ENCODE measurements around the gene MIA3.
"Not testable (repeated sequence)": the region's sequence is repeated elsewhere in the genome, so short reads cannot be mapped to it uniquely, and the experiment has no call there.

The MIA3 gene

DNA sequence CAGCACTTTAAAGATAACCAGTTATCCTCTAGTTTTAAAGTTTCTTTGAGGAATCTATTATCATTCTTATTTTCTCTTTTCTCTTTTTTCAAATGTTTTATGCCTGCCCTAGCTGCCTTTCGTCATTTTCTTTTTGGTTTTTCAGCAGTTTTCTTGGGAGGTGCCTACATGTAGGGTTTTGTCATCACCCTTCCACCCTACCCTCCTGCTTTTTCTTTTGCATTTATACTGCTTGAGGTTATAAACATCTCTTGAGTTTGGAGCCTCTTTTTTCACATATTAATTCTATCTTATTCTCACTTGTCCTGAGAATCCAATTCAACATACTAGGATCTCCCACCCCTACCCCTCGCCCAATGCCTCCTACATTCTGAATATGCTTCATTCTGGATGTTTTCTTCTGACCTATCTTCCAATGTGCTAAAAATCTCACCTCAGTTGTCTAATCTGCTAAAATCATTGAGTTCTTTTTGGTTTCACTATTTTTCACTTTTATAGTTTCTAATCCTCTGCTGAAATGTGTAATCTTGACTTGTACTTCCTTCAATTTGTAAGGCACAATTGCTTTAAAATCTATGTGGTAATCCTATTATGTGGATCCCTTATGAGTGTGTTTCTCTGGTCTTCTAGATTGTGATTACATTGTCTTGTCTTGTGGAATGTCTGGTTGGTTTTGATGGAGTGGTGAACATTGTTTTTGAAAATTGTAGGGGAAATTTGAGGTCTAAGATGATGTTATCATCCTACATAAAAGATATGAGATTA, 38.7 kb downstream of the MIA3 start:
- DNase-seq (ENCODE audit: low read depth in 1 of 2, low spot score in 1 of 2), result no peak

- no peak for DNase-seq (ENCODE audit: low read depth in 1 of 2, low spot score in 1 of 2)
These were observed 40.0 kb downstream of the MIA3 start for GRCh38 chr1:222657899-222658298.

GRCh38 chr1:222663431-222663934, 45.6 kb downstream of the MIA3 start:
- no peak for DNase-seq (ENCODE audit: low read depth in 1 of 2, low spot score in 1 of 2)

DNA sequence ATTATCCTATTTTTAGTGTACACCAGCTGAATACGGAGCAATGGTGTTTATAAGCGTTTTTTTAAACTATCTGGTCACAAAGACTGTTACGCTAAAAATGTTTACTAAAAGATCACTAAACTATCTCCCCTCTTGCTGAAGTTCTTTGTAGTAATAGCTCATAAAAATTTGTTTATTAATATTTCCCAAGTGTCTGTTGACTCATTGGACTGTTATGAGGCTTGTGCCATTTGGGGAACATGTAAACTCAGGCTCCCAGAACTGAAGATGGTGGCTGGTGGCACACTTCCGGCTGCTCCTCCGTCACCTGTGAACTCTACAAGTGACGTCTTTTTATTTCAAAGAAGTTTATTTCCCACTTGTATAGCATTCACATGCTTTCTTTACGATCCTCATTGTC, 48.1 kb downstream of the MIA3 start:
- no peak for DNase-seq (ENCODE audit: low read depth in 1 of 2, low spot score in 1 of 2)

- not testable (repeated sequence) for DNase-seq (ENCODE audit: low read depth in 1 of 2, low spot score in 1 of 2)
These were observed 50.3 kb downstream of the MIA3 start for GRCh38 chr1:222668184-222668583.

DNA sequence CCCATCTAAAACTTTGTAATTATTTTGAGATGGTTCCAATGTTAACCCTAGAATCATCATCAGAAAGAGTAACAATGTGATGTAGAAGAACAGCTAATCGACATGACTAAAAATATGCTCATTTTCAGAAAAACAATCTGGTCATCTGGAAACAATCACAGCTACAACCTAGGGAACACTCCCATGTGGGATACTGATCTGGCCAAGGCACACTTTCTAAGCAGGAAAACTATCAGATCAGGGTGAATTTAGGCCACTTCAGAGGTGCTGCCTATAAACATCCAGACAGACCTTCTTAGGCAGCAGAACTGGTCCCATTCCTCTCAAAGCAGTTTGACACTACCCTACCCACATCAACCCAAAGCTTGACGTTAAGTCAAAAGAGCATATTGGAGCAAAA, 51.2 kb downstream of the MIA3 start:
- not testable (repeated sequence) for DNase-seq (ENCODE audit: low read depth in 1 of 2, low spot score in 1 of 2)

- DNase-seq (ENCODE audit: low read depth in 1 of 2, low spot score in 1 of 2), result no peak
These were observed 52.2 kb downstream of the MIA3 start for GRCh38 chr1:222670110-222670509.

DNA sequence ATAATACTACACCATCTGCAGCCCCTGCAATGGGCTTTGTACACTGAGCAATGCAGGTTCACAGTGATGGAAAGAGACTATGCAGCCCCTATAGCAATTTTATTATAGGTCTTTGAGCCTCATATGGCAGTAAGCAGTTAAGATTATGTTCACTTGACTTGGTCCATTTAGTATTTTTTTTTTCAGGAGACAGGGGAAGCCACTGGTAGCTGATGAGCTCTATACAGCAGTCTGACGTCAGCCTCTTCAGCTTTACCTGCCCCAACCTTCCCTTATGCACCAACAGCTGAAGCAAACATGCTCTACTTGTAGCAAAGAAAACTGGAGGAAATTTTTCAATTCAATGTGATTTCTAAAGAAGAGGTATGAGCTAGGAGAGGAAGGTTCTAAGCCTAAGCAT, 62.2 kb downstream of the MIA3 start:
- no peak for DNase-seq (ENCODE audit: low read depth in 1 of 2, low spot score in 1 of 2)

DNA sequence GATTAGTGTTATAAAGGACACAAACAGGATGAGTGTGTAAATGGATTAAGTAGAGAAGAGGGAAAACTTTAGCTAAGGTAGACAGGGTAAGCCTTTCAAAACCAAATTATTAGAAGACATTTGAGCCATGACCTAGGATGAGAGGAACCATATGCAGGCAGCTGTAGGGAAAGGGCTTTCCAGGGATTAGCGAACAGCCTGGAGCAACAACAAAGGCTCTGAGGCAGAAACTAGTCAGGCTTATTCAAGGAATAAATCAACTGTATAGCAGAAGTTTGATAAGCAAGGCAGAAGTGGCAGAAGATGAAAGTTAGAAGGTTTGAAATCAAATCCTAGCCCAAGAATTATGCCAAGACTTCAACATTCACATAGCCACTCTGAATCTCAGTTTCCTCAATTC, 73.1 kb downstream of the MIA3 start:
- DNase-seq (ENCODE audit: low read depth in 1 of 2, low spot score in 1 of 2), result no peak

- no peak for DNase-seq (ENCODE audit: low read depth in 1 of 2, low spot score in 1 of 2)
These were observed 77.0 kb downstream of the MIA3 start for GRCh38 chr1:222694927-222695326.

DNA sequence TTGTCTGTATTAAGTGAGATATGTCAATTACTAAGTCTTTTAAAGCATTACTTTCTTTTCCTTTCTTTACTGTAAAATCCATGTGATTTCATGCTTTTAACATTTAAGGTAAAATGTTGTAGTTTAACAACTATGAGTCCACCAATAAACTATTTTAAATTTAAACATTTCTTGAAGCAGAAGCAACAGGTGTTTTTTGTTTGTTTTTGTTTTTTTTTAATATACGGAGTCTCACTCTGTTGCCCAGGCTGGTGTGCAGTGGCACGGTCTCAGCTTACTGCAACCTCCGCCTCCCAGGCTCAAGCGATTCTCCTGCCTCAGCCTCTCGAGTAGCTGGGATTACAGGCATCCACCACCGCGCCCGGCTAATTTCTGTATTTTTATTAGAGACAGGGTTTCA, 78.8 kb downstream of the MIA3 start:
- no peak for DNase-seq (ENCODE audit: low read depth in 1 of 2, low spot score in 1 of 2)

GRCh38 chr1:222697203-222697602, 79.3 kb downstream of the MIA3 start:
- no peak for DNase-seq (ENCODE audit: low read depth in 1 of 2, low spot score in 1 of 2)

DNA sequence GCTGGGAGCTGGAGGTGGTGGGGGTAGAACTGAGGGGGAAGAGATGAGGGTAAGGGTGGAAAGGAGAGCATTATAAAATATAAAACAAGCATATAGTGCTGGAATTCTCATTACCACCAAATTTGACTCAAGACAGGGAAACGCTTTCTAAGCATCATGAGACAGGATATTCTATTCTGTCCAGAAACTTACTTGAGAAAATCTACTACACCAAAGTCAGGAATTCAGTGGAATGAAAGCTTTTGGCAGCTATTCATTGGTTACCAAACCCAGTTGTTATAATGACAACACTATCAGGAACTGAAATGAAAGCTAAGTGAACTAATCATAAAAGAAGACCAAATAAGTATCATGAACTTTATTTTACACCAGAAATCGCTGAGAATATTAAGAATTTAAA, 79.9 kb downstream of the MIA3 start:
- DNase-seq (ENCODE audit: low read depth in 1 of 2, low spot score in 1 of 2), result no peak

GRCh38 chr1:222702210-222702609, 84.3 kb downstream of the MIA3 start:
- DNase-seq (ENCODE audit: low read depth in 1 of 2, low spot score in 1 of 2), result no peak

DNA sequence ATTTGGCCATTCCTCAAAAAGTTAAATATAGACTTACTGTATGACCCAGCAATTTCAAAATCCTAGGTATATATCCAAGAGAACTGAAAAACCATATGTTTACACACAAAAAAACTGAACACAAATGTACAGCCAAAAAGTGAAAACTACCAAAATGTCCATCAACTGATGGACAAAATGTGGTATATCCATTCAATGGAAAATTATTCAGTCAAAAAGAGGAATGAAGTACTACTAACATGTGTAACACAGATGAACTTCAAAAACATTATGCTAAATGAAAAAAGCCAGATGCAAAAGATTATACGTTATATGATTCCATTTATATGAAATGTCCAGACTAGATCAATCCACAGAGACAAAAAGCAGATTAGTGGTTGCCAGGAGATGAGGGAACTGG, 86.4 kb downstream of the MIA3 start:
- DNase-seq (ENCODE audit: low read depth in 1 of 2, low spot score in 1 of 2), result no peak

DNA sequence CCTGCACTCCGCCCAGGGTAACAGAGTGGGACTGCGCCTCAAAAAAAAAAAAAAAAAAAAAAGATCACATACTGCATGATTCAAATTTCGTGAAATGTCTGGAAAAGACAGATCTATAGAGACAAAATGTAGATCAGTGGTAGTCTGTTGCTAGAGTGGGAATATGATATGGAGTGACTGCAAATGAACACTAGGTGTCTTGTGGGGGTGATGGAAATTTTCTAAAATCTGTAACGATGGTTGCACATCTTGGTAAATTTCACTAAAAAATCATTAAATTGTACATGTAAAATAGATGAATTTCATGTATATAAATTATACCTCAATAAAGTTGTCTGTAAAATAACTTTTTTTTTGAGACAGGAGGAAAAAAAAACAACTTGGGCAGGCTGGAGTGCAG, 88.9 kb downstream of the MIA3 start:
- DNase-seq (ENCODE audit: low read depth in 1 of 2, low spot score in 1 of 2), result no peak

DNA sequence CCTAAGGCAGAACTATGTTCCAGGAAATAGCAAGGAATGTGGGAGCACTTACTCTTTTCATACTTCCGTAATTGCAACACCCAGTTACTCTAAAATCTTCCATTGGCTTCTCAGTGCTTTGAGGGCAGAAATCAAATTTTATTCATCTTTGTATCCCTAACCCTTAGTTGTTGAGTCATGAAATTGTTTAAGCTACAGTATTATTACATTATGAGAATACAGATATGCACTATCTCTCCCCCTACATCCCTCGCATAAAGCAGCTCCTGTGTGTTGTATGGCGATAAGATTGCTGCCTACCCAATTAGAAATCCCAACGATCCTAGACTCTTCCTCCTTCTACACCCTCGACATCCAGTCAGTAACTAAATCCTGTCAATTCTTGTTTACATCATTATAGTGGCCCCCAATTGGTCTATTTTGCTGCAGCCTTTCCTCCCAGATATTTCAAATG, 91.8 kb downstream of the MIA3 start:
- DNase-seq (ENCODE audit: low read depth in 1 of 2, low spot score in 1 of 2), result no peak

DNA sequence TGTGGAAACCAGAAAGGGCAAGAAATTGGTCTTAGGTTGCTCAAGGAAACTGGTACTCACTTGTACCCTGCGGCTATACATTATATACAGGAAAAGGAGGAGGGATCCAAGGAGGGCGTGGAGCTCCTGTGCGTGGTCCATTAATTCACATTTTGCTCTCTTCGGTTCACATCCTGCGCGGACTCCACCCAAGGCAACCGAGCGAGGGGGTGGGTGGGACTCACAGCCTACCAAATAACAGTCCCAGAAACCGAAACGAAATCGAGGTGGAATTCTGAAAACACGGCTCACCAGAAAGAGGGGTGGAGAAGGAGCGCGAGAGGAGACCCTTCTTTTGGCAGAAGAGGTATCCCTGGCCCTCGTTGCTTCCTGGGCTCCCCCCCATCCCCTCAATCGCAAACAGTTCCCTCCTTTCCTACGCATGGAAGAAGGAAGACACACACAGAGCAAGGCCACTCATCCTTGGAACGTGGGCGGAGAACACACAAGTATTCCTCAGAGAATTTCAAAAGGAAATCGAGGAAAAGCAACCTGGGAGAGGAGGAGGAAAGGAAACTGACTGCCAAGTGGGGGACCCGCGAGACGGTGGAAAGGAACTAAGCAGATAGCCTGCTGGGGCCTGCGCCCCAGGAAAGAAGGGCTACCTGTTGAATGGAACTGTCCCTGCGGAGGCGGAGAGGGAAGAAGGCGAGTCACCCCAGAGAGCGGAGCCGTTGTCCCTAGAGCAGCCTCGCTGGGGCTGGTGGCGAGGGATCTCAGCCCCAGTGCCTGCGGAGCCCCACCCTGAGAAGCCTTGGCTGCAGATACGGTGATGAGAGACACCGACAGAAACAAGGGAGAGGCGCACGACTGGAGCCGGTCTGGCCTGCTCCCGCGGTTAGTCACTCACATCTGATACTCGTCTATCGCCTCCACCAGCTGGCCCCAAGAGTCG, 93.7 kb downstream of the MIA3 start:
- peak; percentile 13 to 41 for DNase-seq (ENCODE audit: low read depth in 1 of 2, low spot score in 1 of 2)

GRCh38 chr1:222712253-222713090, 94.6 kb downstream of the MIA3 start, which contains the start of the genes AIDA and BROX:
AIDA (minus strand) TSS chr1:222712491; CDS start chr1:222712317, 174 bp downstream.
BROX (plus strand) TSS chr1:222712564; CDS start chr1:222715700, 3,136 bp downstream.
- DNase-seq (ENCODE audit: low read depth in 1 of 2, low spot score in 1 of 2), result peak; percentile 92 to 95

DNA sequence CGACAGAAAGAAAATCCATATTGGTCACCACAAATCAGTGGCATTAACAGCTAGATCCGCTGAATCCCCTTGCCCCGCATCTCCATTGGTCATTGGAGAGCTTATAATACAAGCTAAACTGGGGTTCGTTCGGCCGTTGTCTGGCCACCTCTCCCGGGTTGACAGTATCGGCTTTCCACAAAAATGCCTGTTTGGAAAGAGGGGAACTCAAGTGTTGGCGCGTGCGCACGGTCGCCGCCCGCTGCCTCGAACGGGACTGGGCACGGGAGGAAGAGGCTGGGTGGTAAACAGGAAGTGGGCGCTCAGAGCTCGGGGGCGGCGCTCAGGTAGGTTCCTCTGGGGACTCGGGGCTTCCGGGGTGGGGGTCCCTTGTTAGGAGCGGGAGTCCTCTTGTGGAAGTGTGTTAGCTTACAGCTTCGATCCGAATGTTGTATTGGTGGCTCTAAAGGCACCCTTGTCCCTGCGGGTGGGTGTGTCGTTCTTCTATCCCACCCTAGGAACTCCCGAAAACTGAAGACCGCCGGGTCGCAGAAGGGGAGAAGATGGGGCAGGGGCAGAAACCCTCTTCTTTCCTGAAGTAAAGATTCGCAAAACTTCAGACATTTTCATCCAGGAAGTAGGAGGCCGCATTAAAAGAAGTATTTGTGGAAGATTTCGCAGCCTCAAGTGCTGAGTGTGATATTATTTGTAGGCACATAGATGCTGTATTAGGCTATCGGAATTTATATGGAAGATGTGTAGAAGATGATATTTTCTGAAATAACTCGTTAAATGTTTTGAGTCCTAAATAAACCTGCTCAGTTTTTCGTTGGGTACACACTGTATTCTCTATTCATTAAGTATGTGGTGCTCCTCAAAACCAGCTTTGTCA, 95.4 kb downstream of the MIA3 start:
- peak; percentile 67 to 84 for DNase-seq (ENCODE audit: low read depth in 1 of 2, low spot score in 1 of 2)
